ENCODE measurements around the gene SLC35F4. TPM values are rescaled to one million over a fixed set of nuclear protein-coding genes. Genes with fewer than 3 reads are reported as not detected.

SLC35F4 gene
- total and polyA plus RNA-seq, 2 of the 4 experiments (the other 2 are of a cell fraction), result not detected

DNA sequence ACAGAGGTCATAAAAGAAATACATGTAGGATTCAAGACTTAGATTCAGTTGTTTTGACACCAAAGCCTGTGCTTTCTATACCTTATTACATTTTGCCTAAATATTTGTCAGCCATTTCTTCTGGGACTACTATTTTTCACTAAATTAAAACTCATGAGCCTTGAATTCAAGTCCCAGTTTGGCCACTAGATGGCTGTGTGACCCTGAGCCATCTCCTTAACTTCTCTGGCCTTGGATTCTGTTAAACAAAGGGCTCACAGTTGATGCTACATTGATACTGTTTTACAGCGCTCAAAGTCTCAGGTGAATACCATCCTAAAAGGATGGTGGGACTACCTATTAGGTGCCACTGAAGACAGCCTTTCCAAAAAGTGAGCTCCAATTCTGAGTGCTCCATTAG is 332.7 kb downstream of the SLC35F4 start:
- H2BK5ac ChIP-seq (ENCODE audit: low read depth, low read length, poor library complexity, severe bottlenecking), result no peak overlapping the region
- no peak overlapping the region for H2AFZ ChIP-seq (replicated peaks; ENCODE audit: low read length, poor library complexity)
- dilution Hi-C loops (cut with HindIII; ENCODE audit: low sequenced_read_pairs, unreplicated experiment) (no loop called here), intact Hi-C loops (cut with micrococcal nuclease) (no loop called here), in situ Hi-C loops (cut with MboI; ENCODE audit: low sequenced_read_pairs) (no loop called here)
- no peak overlapping the region for H4K91ac ChIP-seq (ENCODE audit: insufficient read depth, low read depth, low read length)
- H3K9me1 ChIP-seq (ENCODE audit: insufficient read depth, low read length), result no peaks in the 10 kb centered on the region
- TF ChIP-seq MAFK (IDR thresholded peaks at IDR 0.05; ENCODE audit: low read depth, low read length) (no peak), CEBPB (IDR thresholded peaks at IDR 0.05; ENCODE audit: low read depth, low read length) (no peak), MAZ (IDR thresholded peaks at IDR 0.05; ENCODE audit: borderline replicate concordance, low read depth, low read length) (no peak), RFX5 (IDR thresholded peaks at IDR 0.05; ENCODE audit: low read depth, low read length) (no peak), RAD21 (IDR thresholded peaks at IDR 0.05; ENCODE audit: low read length) (peak; percentile 35; the same call in 1 of the 2 replicates), BHLHE40 (IDR thresholded peaks at IDR 0.05; ENCODE audit: low read depth, low read length) (no peak), MXI1 (IDR thresholded peaks at IDR 0.05; ENCODE audit: borderline replicate concordance, low read depth, low read length) (no peak), RCOR1 (IDR thresholded peaks at IDR 0.05; ENCODE audit: insufficient replicate concordance, low read length) (no peak), CHD1 (IDR thresholded peaks at IDR 0.05; ENCODE audit: low read depth, low read length) (no peak), POLR2A (IDR thresholded peaks at IDR 0.05; ENCODE audit: low read depth, low read length) (no peak), FOS (IDR thresholded peaks at IDR 0.05; ENCODE audit: low read depth, low read length) (no peak), NFE2L2 (IDR thresholded peaks at IDR 0.05; ENCODE audit: low read depth, low read length) (no peak), SMC3 (IDR thresholded peaks at IDR 0.05; ENCODE audit: low read depth, low read length) (no peak)
- TF ChIP-seq, protein P1, sequence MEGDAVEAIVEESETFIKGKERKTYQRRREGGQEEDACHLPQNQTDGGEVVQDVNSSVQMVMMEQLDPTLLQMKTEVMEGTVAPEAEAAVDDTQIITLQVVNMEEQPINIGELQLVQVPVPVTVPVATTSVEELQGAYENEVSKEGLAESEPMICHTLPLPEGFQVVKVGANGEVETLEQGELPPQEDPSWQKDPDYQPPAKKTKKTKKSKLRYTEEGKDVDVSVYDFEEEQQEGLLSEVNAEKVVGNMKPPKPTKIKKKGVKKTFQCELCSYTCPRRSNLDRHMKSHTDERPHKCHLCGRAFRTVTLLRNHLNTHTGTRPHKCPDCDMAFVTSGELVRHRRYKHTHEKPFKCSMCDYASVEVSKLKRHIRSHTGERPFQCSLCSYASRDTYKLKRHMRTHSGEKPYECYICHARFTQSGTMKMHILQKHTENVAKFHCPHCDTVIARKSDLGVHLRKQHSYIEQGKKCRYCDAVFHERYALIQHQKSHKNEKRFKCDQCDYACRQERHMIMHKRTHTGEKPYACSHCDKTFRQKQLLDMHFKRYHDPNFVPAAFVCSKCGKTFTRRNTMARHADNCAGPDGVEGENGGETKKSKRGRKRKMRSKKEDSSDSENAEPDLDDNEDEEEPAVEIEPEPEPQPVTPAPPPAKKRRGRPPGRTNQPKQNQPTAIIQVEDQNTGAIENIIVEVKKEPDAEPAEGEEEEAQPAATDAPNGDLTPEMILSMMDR (conservative IDR thresholded peaks at IDR 0.05; ENCODE audit: low read depth, low read length), result peak; percentile 35
- TF ChIP-seq, protein P2, sequence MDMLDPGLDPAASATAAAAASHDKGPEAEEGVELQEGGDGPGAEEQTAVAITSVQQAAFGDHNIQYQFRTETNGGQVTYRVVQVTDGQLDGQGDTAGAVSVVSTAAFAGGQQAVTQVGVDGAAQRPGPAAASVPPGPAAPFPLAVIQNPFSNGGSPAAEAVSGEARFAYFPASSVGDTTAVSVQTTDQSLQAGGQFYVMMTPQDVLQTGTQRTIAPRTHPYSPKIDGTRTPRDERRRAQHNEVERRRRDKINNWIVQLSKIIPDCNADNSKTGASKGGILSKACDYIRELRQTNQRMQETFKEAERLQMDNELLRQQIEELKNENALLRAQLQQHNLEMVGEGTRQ (IDR thresholded peaks at IDR 0.05; ENCODE audit: low read depth, low read length), result no peak
- TF ChIP-seq, protein P3, sequence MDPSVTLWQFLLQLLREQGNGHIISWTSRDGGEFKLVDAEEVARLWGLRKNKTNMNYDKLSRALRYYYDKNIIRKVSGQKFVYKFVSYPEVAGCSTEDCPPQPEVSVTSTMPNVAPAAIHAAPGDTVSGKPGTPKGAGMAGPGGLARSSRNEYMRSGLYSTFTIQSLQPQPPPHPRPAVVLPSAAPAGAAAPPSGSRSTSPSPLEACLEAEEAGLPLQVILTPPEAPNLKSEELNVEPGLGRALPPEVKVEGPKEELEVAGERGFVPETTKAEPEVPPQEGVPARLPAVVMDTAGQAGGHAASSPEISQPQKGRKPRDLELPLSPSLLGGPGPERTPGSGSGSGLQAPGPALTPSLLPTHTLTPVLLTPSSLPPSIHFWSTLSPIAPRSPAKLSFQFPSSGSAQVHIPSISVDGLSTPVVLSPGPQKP (IDR thresholded peaks at IDR 0.05; ENCODE audit: borderline replicate concordance, low read depth, low read length), result no peak
- H4K20me1 ChIP-seq (ENCODE audit: insufficient read depth, low read length), result no peaks in the 10 kb centered on the region
- no peak overlapping the region for H3K4me3 ChIP-seq (ENCODE audit: insufficient read depth, low read depth, low read length)
- ATAC-seq (ENCODE audit: low read depth) (no peak), DNase-seq (no peak)
- no peak overlapping the region for H2AK5ac ChIP-seq (ENCODE audit: low read depth, low read length)
- H3K56ac ChIP-seq (ENCODE audit: extremely low read depth, insufficient read depth, low read length), result no peak overlapping the region
- H2BK15ac ChIP-seq (ENCODE audit: low read depth, low read length), result no peak overlapping the region
- H3K9me3 ChIP-seq (ENCODE audit: control insufficient read depth, insufficient read depth, low read length), result no peaks in the 10 kb centered on the region
- no peak overlapping the region for H4K8ac ChIP-seq (ENCODE audit: low read depth in 2 of 2, low read length in 2 of 2)
- H3K23ac ChIP-seq (ENCODE audit: low read depth, low read length), result no peak overlapping the region
- no peak overlapping the region for H3K9ac ChIP-seq (ENCODE audit: low read depth, low read length)
- H4K5ac ChIP-seq (ENCODE audit: low read depth, low read length), result no peak overlapping the region
- H3K27me3 ChIP-seq (ENCODE audit: control insufficient read depth, insufficient read depth, low read length), result no peaks in the 10 kb centered on the region
- H3K4me1 ChIP-seq (ENCODE audit: control insufficient read depth, insufficient read depth, low read length), result no peaks in the 10 kb centered on the region
- H3K18ac ChIP-seq (ENCODE audit: low read depth, low read length), result no peak overlapping the region
- no peak overlapping the region for H3K4me2 ChIP-seq (ENCODE audit: low read depth, low read length)
- H2BK20ac ChIP-seq (ENCODE audit: low read depth, low read length), result no peak overlapping the region
- no peak overlapping the region for H3K27ac ChIP-seq (ENCODE audit: insufficient read depth, low read length)
- POLR2A ChIA-PET (ENCODE audit: unreplicated experiment), result no interaction called here
- no peaks in the 10 kb centered on the region for H3K36me3 ChIP-seq (ENCODE audit: control insufficient read depth, insufficient read depth, low read length)
- no peaks in the 10 kb centered on the region for H3K79me1 ChIP-seq (ENCODE audit: low read depth in 1 of 2, low read length in 2 of 2)
- no peak overlapping the region for H2AK9ac ChIP-seq (replicated peaks; ENCODE audit: low read depth, low read length, poor library complexity)
- no peak overlapping the region for H3K14ac ChIP-seq (replicated peaks; ENCODE audit: low read depth, low read length)
- BruUV-seq (replicated peaks), result no TSS peak
- CTCF ChIA-PET, result interaction anchor here (1.0 kb wide), 1 partner anchor 16 kb away, joined by 3 read pairs; no protein-coding TSS in a partner anchor
- H2BK120ac ChIP-seq (ENCODE audit: low read depth, low read length), result no peak overlapping the region
- WGBS, 2 experiments (ENCODE audit: extremely low coverage in 2 of 2, insufficient read length in 1 of 2), result 83% methylated on average over 1 of the region's 1 CpG; no CpG with 5 or more reads in 1 of the 2 experiments
- no peak overlapping the region for H3K4ac ChIP-seq (ENCODE audit: low read depth, low read length)
